GM12874 (cell line): Measurements from ENCODE around the gene LDB3.

Experiments
- TF ChIP-seq, protein P1 (sequence below): IDR thresholded peaks from 2 replicates; pipeline ENCODE4 v1.5.1; 2011; ENCODE audit warnings: low read depth, mild to moderate bottlenecking, control low read depth, low read length, moderate library complexity; ENCODE audit not compliant: insufficient read depth

Gene LDB3

DNA sequence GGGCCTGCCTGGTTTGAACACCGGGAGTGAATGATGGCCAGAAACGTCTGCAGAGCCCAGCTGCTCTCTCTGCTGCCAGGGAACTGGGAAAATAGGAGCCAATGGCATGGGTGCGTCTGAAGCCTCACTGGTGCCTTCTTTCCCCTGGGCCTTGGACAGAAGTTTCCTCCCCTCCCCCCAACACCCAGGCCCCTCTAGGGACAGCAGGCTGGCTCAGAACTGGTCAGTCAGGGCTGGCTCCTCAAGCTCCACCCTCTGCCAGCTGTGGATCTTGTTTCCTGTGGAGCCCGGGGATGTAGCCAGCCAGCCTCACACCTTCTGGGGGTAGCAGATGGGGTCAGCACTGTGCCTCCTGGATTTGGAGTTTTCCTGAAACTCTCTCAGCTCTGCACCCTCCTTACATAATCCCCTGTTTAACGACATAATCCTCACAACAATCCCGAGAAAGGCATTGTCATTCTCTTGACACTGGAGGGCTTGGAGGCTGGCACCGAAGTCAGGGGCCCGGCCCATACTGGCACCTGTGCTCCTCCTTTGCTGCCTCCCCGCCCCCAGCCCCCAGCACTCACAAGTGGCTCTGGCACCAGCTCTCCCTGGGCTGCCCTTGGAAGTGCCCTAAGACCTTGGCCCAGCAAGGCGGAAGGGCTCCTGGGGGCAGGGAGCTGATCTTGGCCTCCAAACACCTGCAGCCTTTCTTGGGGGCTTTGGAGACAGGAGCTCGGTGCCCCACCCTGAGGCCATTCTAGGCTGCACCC is 5.7 kb downstream of the LDB3 start:
- TF ChIP-seq, protein P1, sequence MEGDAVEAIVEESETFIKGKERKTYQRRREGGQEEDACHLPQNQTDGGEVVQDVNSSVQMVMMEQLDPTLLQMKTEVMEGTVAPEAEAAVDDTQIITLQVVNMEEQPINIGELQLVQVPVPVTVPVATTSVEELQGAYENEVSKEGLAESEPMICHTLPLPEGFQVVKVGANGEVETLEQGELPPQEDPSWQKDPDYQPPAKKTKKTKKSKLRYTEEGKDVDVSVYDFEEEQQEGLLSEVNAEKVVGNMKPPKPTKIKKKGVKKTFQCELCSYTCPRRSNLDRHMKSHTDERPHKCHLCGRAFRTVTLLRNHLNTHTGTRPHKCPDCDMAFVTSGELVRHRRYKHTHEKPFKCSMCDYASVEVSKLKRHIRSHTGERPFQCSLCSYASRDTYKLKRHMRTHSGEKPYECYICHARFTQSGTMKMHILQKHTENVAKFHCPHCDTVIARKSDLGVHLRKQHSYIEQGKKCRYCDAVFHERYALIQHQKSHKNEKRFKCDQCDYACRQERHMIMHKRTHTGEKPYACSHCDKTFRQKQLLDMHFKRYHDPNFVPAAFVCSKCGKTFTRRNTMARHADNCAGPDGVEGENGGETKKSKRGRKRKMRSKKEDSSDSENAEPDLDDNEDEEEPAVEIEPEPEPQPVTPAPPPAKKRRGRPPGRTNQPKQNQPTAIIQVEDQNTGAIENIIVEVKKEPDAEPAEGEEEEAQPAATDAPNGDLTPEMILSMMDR = no peak

- TF ChIP-seq, protein P1 = no peak
Measured at GRCh38 chr10:86674912-86675311, 6.6 kb downstream of the LDB3 start.

DNA sequence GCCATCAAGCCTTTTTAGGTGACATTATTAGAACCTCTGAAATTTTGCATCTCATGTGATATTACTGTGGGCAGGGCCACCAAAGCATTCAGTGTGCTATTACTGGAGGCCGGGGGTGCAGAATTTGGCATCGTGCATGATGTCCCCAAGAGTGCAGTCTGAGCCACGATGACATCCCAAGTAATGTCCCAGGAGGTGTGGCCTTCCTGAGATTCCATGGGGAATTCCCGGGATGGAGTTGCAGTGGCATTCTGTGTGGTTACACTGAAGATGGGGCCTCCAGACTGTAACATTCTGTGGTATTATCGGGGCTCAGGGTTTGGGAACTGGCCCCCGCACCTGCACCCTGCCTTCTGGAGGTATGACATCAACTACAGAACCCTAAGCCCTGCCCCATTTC is 9.1 kb downstream of the LDB3 start:
- TF ChIP-seq, protein P1 = no peak

DNA sequence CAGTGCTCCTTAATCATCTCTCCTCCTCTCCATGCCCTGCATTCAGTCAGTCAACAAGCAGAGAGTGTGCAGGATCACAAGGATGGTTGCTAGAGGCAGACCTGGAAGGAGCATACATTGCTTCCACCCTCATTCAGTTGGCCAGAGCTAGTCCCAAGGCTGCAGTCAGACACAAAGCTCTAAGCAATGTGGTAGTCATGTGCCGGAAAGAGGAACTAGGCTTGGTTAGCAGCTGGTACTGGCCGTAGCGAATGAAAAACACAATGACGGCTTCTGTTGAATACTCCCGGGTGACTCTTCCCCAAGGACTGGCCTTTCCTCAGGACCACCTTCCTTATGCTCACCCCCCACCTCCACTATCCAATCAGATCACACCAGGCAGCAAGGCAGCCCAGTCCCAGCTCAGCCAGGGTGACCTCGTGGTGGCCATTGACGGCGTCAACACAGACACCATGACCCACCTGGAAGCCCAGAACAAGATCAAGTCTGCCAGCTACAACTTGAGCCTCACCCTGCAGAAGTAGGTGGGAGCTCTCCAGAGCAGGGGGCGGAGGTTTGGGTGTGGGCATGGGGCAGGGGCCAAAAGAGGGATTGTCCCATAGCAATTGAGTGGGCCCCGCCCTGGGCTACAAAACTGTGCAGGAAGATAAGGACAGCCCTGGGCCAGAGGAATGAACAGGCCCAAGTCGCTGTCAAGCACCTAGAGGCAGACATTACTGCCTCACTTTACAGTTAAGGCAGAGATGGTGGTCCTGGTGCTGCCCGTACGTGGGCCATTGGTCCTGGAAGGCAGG is 10.9 kb downstream of the LDB3 start:
- TF ChIP-seq, protein P1 = no peak

DNA sequence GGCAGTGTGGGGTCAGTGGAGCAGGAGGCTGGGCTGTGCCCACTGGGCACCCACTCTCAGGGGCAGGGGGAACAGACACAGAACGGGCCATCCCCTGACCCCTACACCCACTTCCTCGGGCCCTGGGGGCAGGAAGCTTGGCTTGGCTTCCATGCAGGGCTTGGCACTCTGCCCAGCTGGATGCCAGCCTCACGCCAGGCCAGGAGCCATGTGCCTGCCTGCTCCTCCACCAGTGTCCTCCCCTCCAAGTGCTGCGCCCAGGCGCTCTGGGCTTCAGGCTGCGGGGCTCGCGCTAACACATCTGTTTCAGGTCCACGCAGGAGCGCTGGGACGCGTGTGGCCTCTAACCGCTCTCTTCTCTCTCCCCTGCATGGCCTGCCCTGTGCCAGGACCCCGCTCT is 12.7 kb downstream of the LDB3 start:
- TF ChIP-seq, protein P1 = no peak

DNA sequence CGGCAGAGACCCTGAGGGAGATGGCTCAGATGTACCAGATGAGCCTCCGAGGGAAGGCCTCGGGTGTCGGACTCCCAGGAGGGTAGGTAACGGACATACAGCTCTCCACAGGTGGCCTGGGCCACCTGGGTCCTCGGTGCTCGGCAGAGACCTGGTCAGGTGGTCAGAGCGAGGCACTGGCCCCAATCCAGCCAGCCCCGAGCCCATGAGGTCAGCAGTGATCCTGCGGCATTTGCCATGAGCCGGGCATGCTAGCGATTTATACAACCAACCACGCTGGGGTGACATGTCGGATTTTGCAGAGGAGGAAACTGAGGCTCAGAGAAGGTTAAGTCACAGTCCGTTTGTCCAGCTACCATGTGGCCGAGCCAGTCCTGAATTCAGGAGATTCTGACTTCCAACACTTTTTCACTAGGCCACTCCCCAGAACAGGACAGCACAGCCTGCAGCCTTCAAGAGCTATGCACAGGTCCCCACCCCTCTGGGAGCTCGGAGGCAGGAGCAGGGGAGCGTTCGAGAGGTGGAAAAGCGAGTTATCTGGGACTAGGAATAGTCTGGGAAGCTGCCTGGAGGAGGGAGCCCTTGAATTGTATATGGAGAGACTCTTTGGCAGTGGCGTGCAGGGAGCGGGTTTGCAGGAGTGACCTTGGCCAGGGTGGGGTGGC is 13.5 kb downstream of the LDB3 start:
- TF ChIP-seq, protein P1 = no peak

DNA sequence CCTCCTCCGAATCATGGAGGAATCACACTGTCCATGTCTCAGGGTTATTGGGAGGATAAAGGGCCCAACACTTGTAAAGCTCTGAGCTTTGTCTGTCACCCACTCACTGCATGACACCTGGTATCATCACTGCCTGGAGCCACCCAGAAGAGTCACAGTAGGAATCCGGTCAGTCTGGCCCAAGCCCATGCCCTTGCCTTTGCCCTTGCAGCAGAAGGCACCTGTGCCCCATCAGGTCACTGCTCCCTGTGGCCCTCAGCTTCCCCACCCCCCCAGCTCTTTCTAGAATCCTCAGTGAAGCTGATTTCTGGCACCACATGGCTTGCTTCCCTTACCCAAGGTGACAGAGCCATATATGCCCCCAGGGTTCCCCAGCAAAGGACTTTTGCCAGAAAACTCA is 14.4 kb downstream of the LDB3 start:
- TF ChIP-seq, protein P1 = no peak
